Embryonic facial prominence (tissue), 1 donor: ENCODE measurements around the gene MED22.

Experiments used
- DNase-seq: peaks from one replicate; pipeline ENCODE4 v3.0.0-alpha.2; 2016; ENCODE audit errors: extremely low spot score

The MED22 gene

DNA sequence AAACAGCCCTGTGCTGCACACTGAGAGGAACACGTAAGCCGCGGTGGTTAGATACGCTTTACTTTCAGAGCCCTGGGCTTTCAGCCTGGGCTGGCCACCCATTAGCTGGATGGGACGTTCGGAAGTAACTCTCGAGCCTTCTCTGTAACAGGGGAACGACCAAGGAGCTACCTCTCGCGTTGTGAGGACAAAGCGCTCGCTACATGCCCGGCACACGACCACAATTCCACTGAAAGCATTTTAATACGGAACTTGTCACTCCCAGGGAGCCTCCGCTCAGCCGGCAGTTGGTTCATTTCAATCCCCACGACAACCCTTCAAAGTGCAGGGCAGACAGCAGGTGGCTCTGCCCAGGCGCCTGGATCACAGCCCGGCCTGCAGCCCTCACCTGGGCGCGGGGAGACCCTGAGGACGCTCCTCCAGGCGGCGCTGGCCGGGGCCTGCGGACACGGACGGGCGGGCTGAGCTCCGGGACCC is 8.0 kb upstream of the MED22 start:
- no peak for DNase-seq

DNA sequence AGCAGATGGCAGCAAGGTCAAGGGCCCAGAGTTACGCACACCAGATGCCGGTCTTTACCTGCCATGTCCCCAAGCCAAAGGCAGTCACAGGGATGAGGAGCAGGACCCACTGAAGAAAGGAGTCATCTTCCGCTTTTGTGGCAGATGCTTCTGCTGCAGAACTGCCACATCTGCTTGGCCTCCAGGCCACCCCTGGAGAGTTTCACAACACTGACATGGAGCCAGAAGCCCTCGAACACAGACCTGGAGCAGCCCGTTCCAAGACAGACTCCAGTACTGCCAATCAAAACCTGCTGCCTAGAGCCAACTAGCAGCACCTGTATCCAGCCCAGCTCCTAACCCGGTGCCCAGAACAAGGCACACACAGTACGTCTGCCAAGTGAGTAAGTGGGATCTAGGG is 6.8 kb upstream of the MED22 start:
- DNase-seq, result no peak

DNA sequence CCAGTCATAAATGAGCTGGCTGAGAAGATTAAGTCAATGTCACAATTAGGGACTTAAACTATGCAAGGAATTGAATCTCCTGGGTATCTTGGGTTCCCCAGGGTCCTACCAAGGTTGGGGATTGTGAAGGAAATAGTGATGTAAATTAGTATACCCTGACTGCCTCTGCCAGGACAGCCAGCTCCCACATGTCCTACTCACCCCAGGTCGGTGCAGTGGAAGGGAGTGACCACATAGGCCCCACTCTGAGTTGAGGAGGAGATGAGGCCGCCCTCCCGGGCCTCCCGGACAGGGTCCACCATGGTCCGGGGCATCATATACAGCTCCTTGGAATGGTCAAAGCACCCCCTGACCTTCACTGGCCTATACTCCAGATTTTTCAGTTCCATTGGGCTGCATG is 5.6 kb upstream of the MED22 start:
- DNase-seq, result no peak

DNA sequence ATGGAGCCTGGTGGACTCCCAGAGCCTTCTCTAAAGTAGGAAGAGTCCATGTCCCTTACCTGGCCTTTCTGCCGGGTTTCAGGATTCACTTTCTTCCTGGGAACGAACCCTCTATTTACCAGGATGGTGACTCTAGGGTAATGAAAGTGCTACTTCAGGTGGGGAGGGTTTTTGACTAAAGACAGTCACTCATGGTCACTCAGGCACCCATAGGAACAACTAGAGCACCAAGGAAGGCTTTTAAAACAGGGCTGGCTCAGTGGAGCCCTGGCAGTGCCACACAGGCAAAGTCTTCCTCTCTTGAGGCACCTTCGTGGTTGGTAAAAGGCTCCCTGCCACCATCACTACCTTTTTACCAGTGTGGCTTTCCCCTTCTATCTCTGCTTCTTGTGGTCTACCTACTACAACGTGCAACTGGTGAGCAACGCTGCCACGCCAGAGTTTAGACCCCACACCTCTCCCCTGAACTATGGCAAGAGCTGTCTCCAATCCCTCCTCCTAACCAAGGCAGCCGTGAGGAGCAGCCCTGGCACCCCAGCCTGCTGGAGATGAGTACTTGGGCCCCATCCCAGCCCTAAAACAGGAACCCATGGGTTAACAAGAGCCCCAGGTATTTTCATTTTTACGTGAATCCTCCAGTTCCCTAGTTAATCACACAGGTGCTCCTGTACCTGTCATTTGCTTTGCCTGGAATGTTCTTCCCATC is 4.9 kb upstream of the MED22 start:
- DNase-seq, result no peak

DNA sequence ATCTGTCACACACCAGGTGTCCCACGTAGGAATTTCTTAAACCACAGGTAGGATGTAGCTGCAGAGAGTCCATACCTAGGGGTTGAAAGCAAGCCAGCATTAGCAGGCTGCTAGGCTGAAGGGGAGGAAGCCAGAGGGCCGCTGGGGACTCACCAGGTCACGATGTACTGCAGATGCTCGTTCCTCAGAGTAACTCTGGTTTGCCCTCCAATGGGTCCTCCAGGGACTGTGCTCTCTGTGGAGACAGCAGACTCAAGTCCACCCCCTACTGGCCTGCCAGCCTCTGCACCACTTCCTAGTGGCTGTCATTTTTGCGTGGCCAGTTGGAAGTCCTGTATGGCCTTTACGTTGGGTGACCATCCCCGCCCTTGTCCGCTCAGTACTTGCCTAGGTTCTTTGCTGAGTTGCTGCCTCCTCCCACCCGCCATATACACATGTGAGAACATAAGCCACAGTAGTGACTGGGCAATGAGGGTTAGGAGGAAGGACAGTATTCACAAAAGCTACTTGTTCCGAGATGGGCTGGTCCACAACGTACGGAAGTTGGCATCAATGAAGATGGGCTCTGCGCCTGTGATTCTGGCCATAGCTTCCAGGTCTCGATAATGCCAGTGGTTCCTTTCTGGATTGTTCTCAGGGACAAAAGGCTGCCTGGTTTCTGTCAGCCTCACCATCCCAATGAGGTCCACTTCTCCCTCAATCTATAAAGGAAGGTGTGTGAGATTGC is 4.1 kb upstream of the MED22 start:
- no peak for DNase-seq

DNA sequence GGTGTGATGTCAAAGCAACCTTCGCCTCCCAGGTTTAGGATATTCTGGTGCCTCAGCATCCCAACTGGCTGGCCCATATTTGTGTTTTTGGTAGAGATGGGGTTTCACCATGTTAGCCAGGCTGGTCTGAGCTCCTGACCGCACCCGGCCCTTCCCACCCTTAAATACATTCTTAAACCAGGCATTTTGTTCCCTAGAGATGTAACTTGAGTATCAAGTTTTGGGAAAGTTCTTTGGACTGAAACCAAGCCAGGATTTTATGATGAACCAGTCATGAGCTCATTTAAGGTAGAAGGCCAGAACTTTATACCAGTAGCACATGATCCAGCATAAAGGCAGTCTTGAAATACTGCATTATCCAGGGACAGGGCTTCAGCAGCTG is 3.6 kb upstream of the MED22 start:
- no peak for DNase-seq

DNA sequence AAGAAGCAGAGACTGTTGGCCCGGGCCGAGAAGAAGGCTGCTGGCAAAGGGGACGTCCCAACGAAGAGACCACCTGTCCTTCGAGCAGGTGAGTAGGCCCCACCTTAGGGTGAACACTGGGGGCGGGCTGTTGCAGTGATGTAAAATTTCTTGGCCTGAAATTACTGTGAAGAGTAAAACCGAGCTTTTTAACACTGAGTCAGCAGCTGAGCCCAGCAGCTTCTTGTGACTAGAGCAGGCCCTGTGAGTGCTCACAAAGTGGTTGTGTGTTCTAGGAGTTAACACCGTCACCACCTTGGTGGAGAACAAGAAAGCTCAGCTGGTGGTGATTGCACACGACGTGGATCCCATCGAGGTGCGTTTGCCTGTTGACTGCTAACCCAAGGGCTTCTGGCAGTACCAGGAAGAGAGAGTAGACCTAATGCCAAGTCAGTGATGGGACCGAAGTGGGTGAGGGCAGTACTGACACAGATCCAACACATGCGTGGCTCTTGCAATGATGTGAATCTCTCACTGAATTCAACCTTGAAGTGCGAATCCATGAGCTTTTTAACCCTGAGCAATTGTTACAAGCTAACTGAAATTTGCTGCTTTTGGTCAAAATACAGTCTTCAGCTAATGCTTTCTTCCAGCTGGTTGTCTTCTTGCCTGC is 2.2 kb upstream of the MED22 start:
- DNase-seq, result no peak

DNA sequence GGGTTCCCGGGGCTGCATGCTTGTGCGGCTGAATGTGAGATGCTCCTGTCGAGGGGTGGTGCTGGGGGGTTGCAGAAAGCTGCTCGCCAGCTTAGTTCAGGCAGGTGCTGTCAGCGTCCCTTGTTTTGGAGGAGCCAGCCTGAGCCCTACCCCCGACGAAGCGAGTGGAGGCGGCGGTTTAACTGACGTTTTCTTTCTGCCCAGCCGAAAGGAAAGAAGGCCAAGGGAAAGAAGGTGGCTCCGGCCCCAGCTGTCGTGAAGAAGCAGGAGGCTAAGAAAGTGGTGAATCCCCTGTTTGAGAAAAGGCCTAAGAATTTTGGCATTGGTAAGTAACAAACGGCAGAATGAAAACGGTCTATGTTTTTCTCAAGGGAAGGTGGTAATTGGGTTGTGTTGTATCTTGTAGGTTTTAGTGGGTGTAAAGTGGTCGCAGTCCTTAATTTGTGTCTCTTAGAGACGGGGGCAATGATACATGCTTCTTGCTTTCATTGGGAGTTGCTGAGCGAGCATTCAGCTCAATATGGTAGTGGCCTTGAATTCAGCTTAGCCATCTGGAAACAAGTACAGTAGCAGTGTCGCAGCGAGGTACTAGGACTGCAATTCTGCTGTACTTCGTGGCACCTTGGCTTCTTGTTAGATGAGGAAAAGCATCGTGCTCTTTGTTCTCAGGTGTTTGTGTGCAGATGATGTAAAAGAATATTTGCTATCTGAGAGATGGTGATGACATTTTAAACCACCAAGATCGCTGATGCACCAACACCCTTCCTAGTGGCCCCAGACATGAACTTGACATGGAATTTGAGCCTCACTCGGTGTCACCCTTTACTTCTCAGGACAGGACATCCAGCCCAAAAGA is 1.0 kb upstream of the MED22 start:
- no peak for DNase-seq

DNA sequence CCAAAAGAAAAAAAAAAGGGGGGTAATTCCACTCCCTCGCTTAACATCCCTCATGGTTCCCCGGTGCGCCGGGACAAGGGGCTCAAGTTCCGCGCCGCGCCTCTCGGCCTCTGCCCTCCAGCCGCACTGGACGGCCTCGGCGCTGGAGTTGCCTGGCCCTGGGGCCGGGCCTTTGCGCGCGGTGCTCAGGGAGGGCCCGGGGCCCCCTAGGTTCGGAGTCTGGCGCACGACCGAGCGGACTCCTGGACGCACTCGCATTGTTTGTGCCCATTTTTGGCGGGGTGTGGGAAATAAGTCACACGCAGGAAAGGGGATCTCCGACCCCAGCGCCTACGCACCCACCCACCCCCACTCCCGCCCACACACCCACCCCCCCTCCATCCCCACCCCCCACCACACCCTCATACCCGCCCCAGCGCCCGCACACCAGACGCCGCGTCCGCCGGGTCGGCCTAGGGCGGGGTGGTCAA is 381 bp downstream of the MED22 start:
- DNase-seq, result no peak

DNA sequence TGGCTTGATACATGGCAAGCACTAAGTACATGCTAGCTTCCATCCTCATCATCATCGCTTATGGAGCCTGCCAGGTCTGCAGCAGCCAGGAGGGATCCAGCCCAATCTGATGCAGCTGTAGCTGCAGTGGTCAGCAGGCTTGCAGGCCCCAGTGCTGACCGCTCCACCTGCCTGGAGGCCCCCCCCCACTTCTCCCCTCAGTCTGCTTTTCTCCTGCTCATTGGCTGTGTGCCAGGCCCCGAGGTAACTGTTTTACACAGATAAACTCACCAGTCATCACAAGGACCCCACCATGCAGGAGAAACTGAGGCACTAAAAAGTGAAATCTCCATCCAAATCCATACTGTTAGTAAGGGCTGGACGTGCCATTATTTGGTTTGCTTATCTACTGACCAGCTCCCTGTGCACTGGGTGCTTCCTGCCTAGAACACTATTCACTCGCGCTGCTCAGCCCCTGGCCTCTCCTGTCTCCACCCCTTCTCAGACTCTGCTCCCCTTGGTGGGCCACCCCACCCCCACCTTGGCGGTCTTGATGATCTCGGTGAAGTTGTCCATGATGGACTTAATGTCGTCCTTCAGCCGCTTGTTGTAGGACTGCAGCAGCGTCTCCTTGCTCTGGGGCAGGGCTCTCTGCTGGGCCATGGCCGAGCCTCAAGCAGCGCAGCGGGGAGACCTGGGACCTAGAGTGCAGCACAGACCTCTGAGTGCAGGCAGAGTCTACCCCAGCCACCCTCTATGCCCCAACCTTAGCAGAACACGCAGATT is 1.7 kb downstream of the MED22 start:
- DNase-seq, result no peak

DNA sequence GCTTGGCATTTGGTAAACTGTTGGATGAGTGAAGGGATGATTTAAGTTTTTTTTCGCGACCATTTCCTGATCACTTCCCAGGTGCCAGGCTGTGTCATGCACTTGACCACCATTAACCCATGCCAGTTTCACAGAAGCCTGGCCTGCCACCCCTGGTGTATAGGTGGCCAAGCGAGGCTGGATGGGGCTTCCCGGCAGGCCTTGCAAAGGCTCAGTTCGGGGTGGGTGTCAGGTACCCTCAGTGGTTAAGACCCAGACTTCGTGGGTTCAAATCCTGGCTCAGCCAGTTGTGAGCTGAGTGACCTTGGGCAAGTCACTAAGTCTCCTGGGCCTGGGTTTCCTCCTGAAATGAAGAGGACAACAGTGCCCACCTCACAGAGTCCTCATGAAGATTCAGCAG is 2.3 kb downstream of the MED22 start:
- DNase-seq, result no peak

DNA sequence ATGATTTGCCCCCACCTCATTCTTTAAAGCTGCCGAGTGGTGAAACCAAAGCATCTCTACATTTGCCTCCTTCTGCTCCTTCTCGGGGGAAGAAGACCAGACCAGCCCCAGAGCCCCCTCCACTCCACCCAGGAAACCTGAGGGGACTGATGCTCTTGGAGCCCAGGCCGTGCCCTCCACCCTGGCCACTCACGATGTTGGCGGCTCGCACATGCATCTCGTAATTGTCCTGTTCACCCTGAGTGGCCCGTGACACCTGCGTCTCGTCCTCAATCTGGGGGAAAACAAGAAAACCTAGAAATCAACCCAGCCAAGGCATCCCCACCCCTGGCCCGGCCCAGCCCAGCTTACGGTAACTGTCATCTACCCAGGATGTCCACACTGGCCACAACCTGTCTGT is 3.0 kb downstream of the MED22 start:
- DNase-seq, result no peak

DNA sequence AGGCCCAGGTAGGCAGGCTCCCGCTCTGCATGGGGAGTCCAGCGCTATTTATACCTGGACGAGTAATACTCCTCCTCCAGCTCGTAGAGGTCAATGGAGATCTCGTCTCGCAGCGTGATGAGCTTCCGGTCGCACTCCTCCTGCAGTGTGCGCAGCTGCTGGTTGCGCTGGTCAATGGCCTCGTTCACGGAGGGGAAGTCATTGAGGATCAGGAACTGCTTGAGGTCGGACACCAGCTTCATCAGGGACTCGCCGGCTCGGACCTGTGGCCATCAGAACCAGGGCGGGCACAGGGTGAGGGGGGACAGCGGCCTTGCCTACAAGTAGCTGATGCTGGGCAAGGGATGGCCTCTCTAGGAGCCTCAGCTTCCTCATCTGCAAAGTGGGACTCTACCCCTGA is 3.9 kb downstream of the MED22 start:
- DNase-seq, result no peak

DNA sequence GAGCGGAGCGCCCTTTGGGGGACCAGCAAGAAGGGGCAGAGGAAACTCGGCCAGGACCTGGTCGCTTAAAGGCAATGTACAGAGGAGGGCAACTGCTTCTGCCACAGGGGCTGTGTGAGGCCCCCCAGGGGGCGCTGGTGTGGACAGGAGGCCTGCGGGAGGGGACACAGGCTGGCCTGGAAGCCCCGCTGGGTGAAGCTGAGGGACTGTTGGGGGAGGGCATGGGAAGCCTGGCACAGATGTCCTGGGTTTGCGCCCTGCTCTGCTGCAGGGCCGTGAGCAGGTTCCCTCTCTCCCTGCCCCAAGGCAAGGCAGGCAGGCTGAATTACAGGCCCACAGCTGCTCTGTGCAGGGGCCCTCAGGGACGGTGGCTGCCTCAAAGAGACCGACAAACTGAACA is 5.4 kb downstream of the MED22 start:
- no peak for DNase-seq

DNA sequence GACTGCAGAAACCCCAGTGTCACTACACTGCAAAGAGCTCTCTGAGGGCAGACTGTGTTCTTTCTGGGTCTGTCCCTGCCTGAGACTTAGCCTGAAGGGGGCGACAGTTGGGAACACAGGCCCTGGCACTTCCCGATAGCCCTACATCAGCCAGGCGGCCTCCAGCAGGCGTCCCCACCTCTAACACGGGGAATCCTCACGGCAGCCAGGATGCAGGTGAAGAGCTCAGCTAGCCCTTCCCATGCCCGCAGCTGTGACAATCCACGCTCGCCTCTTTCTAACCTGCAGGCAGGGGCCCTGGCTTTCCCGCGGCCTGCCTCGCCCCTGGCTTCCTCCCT is 5.9 kb downstream of the MED22 start:
- DNase-seq, result no peak

DNA sequence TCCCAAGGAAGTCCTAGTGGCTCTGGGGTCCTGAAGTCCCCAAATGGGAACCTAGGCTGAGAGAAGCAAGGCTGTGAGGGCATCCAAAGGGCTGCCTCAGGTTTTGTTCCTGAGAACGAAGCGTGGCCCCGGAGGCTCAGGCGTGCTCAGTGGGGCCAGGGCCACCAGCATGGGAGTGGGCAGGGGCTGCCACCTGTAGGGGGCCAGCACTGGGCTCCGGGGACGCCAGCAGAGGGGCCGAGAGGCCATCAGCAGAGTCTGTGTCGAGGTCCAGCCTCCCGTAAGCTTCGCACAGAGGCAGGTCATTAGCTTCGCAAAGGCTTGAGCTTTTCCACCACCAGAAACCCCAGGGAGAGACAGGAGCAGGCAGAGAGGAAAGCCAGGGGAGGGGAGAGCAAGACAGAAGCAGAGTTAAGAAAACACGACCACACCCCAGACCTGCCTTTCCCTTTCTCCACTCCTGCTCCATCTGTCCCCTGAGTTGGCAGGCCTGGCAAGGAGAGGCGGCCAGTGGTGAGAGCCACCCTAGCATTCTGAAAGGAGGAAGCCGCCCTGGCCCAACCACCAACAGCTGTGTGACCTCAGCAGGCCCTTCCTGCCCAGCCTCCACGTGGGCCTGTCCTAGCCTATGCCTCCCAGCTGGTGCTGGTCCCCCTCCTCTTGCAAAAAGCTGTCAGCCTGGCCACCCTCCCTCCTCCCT is 6.4 kb downstream of the MED22 start:
- DNase-seq, result no peak

DNA sequence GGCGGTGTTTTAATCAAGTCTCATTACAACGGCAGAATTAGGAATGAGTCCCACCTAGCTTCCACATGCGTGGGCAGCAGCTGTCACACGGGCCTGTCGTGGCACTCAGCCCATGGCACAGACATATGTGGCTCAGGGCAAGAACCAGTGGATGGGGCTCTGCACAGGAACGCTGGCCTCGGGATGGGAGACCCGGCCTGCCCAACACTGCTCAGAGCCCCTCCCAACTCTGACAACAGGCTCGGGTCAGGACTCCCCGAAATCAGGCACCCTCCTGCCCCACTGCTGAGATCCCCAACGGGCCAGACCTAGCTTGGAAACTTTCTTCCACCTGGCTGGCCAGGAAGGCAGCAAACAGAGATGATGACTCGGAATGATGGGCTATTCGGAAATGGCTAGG is 7.0 kb downstream of the MED22 start:
- DNase-seq, result no peak

DNA sequence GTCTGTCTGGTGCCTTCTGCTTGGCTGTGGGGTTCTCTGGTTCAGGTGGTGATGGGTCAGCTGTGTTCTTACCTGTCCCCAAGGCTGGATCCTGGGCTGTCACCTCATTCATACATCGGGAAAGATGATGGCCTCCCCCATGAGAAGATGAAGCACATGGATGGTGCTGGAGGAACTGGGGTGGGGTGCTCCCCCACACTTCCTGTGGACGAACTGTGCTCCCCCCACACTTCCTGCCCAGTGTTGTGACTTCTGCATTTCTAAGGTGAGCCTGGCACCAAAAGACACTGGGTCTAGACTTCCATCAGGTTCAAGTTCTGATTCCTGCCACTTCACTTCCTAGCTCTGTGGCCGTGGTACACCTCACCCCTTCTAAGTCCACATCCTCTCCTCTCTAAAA is 7.7 kb downstream of the MED22 start:
- no peak for DNase-seq

DNA sequence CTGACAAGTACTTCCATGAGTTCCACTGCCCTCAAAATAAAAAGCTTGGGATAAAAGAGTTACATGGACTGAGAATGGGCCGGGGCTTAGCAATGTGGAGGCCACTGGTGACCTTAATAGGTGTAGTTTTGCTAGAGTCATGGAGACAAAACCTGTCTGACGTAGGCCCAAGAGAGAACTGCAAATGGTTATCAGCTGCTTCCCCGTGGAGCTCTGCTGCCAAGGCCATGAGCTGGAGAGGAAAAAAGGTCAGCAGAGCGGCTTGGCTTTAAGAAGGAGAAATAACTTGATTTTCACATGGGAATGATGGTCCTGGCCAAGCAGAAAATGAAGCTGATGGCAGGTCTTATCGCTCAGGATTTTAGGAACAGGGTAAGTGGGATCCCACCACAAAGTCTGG is 8.3 kb downstream of the MED22 start:
- no peak for DNase-seq

DNA sequence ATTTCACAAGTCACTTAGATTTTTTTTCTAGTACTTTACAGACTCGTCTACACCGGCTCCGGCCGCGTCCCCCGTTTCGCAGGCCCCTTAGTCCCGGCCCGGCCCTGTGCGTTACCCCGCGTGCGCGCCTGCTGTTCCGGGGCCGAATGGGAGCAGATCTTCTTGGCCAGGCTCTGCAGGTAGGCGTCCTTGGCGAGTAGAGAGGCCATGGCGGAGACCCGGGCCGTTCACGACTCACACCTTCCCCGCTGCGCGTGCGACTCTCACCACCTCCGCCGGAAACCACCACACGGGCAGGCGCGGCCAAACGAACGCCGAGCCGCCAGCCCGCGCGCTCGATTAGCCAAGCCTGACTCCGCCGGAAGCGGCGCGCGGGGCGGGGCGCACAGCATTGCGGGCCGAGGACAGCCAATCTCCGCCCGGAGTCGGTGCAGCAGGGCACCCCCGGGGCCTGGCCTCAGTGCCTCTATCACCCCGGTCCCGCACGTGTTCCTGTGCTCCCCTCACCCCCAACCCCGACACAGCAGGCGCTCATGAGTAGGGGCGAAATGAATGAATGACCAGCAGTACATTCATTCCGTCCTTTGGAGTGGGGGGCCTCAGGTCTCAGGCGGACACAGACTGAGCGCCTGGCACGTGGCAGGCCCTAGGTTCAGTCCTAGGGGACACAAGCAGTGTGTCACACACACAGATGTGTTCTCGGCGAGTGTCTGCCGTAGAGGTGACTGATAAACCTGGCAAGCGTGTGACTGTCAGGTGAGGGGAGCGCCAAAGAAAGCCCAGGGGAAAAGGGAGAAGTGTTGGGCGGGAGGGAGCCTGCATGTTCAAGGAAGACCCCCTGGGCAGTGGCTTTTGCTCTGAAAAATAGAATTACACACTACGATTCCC is 11.8 kb downstream of the MED22 start, which contains the start of gene SURF6:
TSS of gene SURF6 (minus strand) at position 265 of the 888 bp plus-strand sequence. CDS start at position 209, 56 bp downstream.
- DNase-seq, result peak; percentile 78
